ENCODE results near the gene NELL2.
"Not testable (repeated sequence)": the region's sequence is repeated elsewhere in the genome, so short reads cannot be mapped to it uniquely, and the experiment has no call there.

Gene NELL2

GRCh38 chr12:44875954-44876543 is at the start of gene NELL2:
Gene NELL2, minus strand, starts transcription at chr12:44876315. Its CDS starts 446 bp downstream, at chr12:44875869.
- DNase-seq: peak; percentile 82

GRCh38 chr12:44921736-44922135 is 45.6 kb upstream of the NELL2 start:
- no peak for DNase-seq

- DNase-seq: no peak
These were observed 41.0 kb upstream of the NELL2 start for GRCh38 chr12:44917141-44917540.

- no peak for DNase-seq
These were observed 39.8 kb upstream of the NELL2 start for GRCh38 chr12:44915958-44916357.

GRCh38 chr12:44904321-44904720 is 28.2 kb upstream of the NELL2 start:
- DNase-seq: no peak

- not testable (repeated sequence) for DNase-seq
These were observed 22.0 kb upstream of the NELL2 start for GRCh38 chr12:44898108-44898507.

GRCh38 chr12:44889926-44890325 is 13.8 kb upstream of the NELL2 start:
- no peak for DNase-seq

- DNase-seq: no peak
These were observed 13.0 kb upstream of the NELL2 start for GRCh38 chr12:44889162-44889561.

- DNase-seq: no peak
These were observed 9.8 kb upstream of the NELL2 start for GRCh38 chr12:44885902-44886301.

- DNase-seq: no peak
These were observed 5.1 kb upstream of the NELL2 start for GRCh38 chr12:44881197-44881596.

- peak; percentile 76 for DNase-seq
These were observed 662 bp upstream of the NELL2 start for GRCh38 chr12:44876544-44877410.

- peak; percentile 60 for DNase-seq
These were observed 630 bp downstream of the NELL2 start for GRCh38 chr12:44875417-44875953.

GRCh38 chr12:44874981-44875416 is 1.1 kb downstream of the NELL2 start:
- peak; percentile 62 for DNase-seq

GRCh38 chr12:44873898-44874297 is 2.2 kb downstream of the NELL2 start:
- DNase-seq: no peak

GRCh38 chr12:44869503-44869902 is 6.6 kb downstream of the NELL2 start:
- no peak for DNase-seq

GRCh38 chr12:44863867-44864266 is 12.2 kb downstream of the NELL2 start:
- DNase-seq: no peak

GRCh38 chr12:44859998-44860689 is 16.0 kb downstream of the NELL2 start:
- DNase-seq: no peak

GRCh38 chr12:44858226-44858855 is 17.8 kb downstream of the NELL2 start:
- DNase-seq: no peak

GRCh38 chr12:44852483-44852882 is 23.6 kb downstream of the NELL2 start:
- DNase-seq: no peak

GRCh38 chr12:44851586-44851985 is 24.5 kb downstream of the NELL2 start:
- DNase-seq: no peak

- DNase-seq: no peak
These were observed 27.4 kb downstream of the NELL2 start for GRCh38 chr12:44848703-44849085.

GRCh38 chr12:44847888-44848702 is 28.0 kb downstream of the NELL2 start:
- peak; percentile 68 for DNase-seq
